Measurements from ENCODE around the gene TEX22. TPM values are rescaled to one million over a fixed set of nuclear protein-coding genes. Genes with fewer than 3 reads are reported as not detected.

The TEX22 gene
- total and polyA plus RNA-seq, 8 donors: 0.96 to 3.0 (median 1.5) TPM

GRCh38 chr14:105408592-105408991 lies 10.3 kb downstream of the TEX22 start:
- Histone ChIP-seq H3K4me1 (peaks cover 4 to 19% of the 10 kb centered on the region in 2 donors), H3K4me3 (no peak overlapping the region), H3K36me3 (no peaks in the 10 kb centered on the region), H3K27me3 (peaks cover 14 to 43% of the 10 kb centered on the region in 2 donors), H3K9me3 (no peaks in the 10 kb centered on the region), H3K27ac (no peak overlapping the region)
- ATAC-seq (no peak), DNase-seq (peak in 1 of 4 donors; percentile 18)
- intact Hi-C loops (cut with DNase I): no loop called here
- no peak for TF ChIP-seq CTCF (IDR thresholded peaks at IDR 0.05)

- no peak for ATAC-seq
- Histone ChIP-seq H3K27me3 (peaks cover 14 to 51% of the 10 kb centered on the region in 2 donors), H3K27ac (no peak overlapping the region), H3K4me1 (peaks cover 4 to 19% of the 10 kb centered on the region in 2 donors), H3K4me3 (no peak overlapping the region), H3K36me3 (no peaks in the 10 kb centered on the region), H3K9me3 (no peaks in the 10 kb centered on the region)
- no peak for TF ChIP-seq CTCF (IDR thresholded peaks at IDR 0.05)
- DNase-seq: no peak
- intact Hi-C loops (cut with DNase I): no loop called here
These were observed 11.0 kb downstream of the TEX22 start for GRCh38 chr14:105409364-105409763.

- intact Hi-C loops (cut with DNase I): no loop called here
These were observed 12.3 kb downstream of the TEX22 start for GRCh38 chr14:105410642-105411016.

GRCh38 chr14:105411017-105411941 lies 12.9 kb downstream of the TEX22 start:
- no peaks in the 10 kb centered on the region for H3K36me3 ChIP-seq
- DNase-seq (peak in 2 of 4 donors; percentile 44 to 89), ATAC-seq (peak; percentile 81)
- H3K4me1 ChIP-seq: peaks cover 4 to 29% of the 10 kb centered on the region in 2 donors
- H3K9me3 ChIP-seq: no peaks in the 10 kb centered on the region
- peaks cover 14 to 61% of the 10 kb centered on the region in 2 donors for H3K27me3 ChIP-seq
- intact Hi-C loops (cut with DNase I): no loop called here
- peak overlapping the region in 1 of 2 donors; percentile 26 for H3K4me3 ChIP-seq
- H3K27ac ChIP-seq: no peak overlapping the region
- TF ChIP-seq CTCF (IDR thresholded peaks at IDR 0.05): no peak

More at GRCh38 chr14:105410642-105411016, 12.3 kb downstream of the TEX22 start:
- TF ChIP-seq CTCF (IDR thresholded peaks at IDR 0.05): no peak
- no peak for ATAC-seq
- H3K27ac ChIP-seq: no peak overlapping the region
- H3K4me1 ChIP-seq: peaks cover 4 to 29% of the 10 kb centered on the region in 2 donors
- no peaks in the 10 kb centered on the region for H3K9me3 ChIP-seq
- no peak for DNase-seq
- H3K36me3 ChIP-seq: no peaks in the 10 kb centered on the region
- H3K27me3 ChIP-seq: peaks cover 14 to 61% of the 10 kb centered on the region in 2 donors
- no peak overlapping the region for H3K4me3 ChIP-seq

GRCh38 chr14:105411985-105412770 lies 13.8 kb downstream of the TEX22 start:
- intact Hi-C loops (cut with DNase I): no loop called here
- no peak for ATAC-seq
- no peaks in the 10 kb centered on the region for H3K9me3 ChIP-seq
- H3K27ac ChIP-seq: no peak overlapping the region
- DNase-seq: peak in 1 of 4 donors; percentile 60
- peaks cover 4 to 29% of the 10 kb centered on the region in 2 donors for H3K4me1 ChIP-seq
- peaks cover 14 to 61% of the 10 kb centered on the region in 2 donors for H3K27me3 ChIP-seq
- TF ChIP-seq CTCF (IDR thresholded peaks at IDR 0.05): no peak
- H3K4me3 ChIP-seq: no peak overlapping the region
- no peaks in the 10 kb centered on the region for H3K36me3 ChIP-seq

All from left lung (tissue), 10 donors.